T47D (cell line): ENCODE results near the gene DNAJC1.

Experiments
- DNase-seq, 2 experiments: peaks; one replicate each; pipeline versions ENCODE4 v3.0.0 to v3.0.0-alpha.2; 2011 to 2012; ENCODE audit warnings: low read depth in 1 of 2, low spot score in 1 of 2
- JUND ChIP-seq: IDR thresholded peaks from 2 replicates; pipeline ENCODE4 v1.6.1; 2012; ENCODE audit warnings: low read depth
- in situ Hi-C: cut with HindIII; loops from 2 replicates; pipeline ENCODE4 v1.10.0; 2016; ENCODE audit warnings: low sequenced_read_pairs, low pct_unique_long_range_greater_than_20kb

Gene DNAJC1

GRCh38 chr10:21969326-21970287, 33.9 kb downstream of the DNAJC1 start:
- no peak for DNase-seq
- in situ Hi-C loops: no loop called here

GRCh38 chr10:21964983-21965665, 38.4 kb downstream of the DNAJC1 start:
- TF ChIP-seq JUND: no peak
- in situ Hi-C loops: no loop called here
- DNase-seq: peak in 1 of 2 experiments; percentile 70

More at GRCh38 chr10:21969326-21970287, 33.9 kb downstream of the DNAJC1 start:
- TF ChIP-seq JUND: no peak

- in situ Hi-C loops: no loop called here
- TF ChIP-seq JUND: no peak
- DNase-seq: no peak
These were observed 41.2 kb downstream of the DNAJC1 start for GRCh38 chr10:21962358-21962757.

GRCh38 chr10:21961847-21962246, 41.7 kb downstream of the DNAJC1 start:
- in situ Hi-C loops: no loop called here
- no peak for TF ChIP-seq JUND
- no peak for DNase-seq

GRCh38 chr10:21959998-21960397, 43.5 kb downstream of the DNAJC1 start:
- no peak for TF ChIP-seq JUND
- in situ Hi-C loops: no loop called here
- no peak for DNase-seq

- TF ChIP-seq JUND: no peak
- in situ Hi-C loops: no loop called here
- DNase-seq: no peak
These were observed 48.8 kb downstream of the DNAJC1 start for GRCh38 chr10:21954690-21955089.

- no peak for DNase-seq
- in situ Hi-C loops: no loop called here
These were observed 49.4 kb downstream of the DNAJC1 start for GRCh38 chr10:21954132-21954531.

GRCh38 chr10:21953585-21954057, 49.9 kb downstream of the DNAJC1 start:
- in situ Hi-C loops: no loop called here
- no peak for TF ChIP-seq JUND
- DNase-seq: peak; percentile 3 to 51

More at GRCh38 chr10:21954132-21954531, 49.4 kb downstream of the DNAJC1 start:
- TF ChIP-seq JUND: no peak

GRCh38 chr10:21950566-21950965, 53.0 kb downstream of the DNAJC1 start:
- DNase-seq: no peak
- in situ Hi-C loops: no loop called here
- TF ChIP-seq JUND: no peak

- no peak for TF ChIP-seq JUND
- DNase-seq: no peak
- in situ Hi-C loops: no loop called here
These were observed 56.6 kb downstream of the DNAJC1 start for GRCh38 chr10:21946946-21947345.

- TF ChIP-seq JUND: no peak
- in situ Hi-C loops: no loop called here
- DNase-seq: peak in 1 of 2 experiments; percentile 26
These were observed 58.7 kb downstream of the DNAJC1 start for GRCh38 chr10:21944727-21945386.

GRCh38 chr10:21943633-21944265, 59.8 kb downstream of the DNAJC1 start:
- in situ Hi-C loops: no loop called here
- no peak for TF ChIP-seq JUND
- DNase-seq: no peak
